ENCODE data around the gene CHST6.
"Not testable (repeated sequence)": the region's sequence is repeated elsewhere in the genome, so short reads cannot be mapped to it uniquely, and the experiment has no call there.

The CHST6 gene

GRCh38 chr16:75495076-75495674, at the start of gene CHST6:
TSS of gene CHST6 (minus strand) at chr16:75495441. CDS start at chr16:75479828, 15,613 bp downstream.
- TF ChIP-seq, protein P1, sequence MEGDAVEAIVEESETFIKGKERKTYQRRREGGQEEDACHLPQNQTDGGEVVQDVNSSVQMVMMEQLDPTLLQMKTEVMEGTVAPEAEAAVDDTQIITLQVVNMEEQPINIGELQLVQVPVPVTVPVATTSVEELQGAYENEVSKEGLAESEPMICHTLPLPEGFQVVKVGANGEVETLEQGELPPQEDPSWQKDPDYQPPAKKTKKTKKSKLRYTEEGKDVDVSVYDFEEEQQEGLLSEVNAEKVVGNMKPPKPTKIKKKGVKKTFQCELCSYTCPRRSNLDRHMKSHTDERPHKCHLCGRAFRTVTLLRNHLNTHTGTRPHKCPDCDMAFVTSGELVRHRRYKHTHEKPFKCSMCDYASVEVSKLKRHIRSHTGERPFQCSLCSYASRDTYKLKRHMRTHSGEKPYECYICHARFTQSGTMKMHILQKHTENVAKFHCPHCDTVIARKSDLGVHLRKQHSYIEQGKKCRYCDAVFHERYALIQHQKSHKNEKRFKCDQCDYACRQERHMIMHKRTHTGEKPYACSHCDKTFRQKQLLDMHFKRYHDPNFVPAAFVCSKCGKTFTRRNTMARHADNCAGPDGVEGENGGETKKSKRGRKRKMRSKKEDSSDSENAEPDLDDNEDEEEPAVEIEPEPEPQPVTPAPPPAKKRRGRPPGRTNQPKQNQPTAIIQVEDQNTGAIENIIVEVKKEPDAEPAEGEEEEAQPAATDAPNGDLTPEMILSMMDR (conservative IDR thresholded peaks at IDR 0.05; ENCODE audit: low read depth, low read length): no peak
- no peak for DNase-seq (ENCODE audit: low read depth)
- peak within 1 kb of the TSS; percentile 48 for H3K4me3 ChIP-seq (ENCODE audit: low read length)

GRCh38 chr16:75542462-75542861, 47.2 kb upstream of the CHST6 start:
- not testable (repeated sequence) for H3K4me3 ChIP-seq (ENCODE audit: low read length); DNase-seq (ENCODE audit: low read depth)

GRCh38 chr16:75541236-75541635, 46.0 kb upstream of the CHST6 start:
- no peak overlapping the region for H3K4me3 ChIP-seq (ENCODE audit: low read length)
- no peak for DNase-seq (ENCODE audit: low read depth)
- TF ChIP-seq, protein P1 (conservative IDR thresholded peaks at IDR 0.05; ENCODE audit: low read depth, low read length): no peak

- DNase-seq (ENCODE audit: low read depth): not testable (repeated sequence)
These were observed 43.8 kb upstream of the CHST6 start for GRCh38 chr16:75538882-75539565.

GRCh38 chr16:75537776-75538175, 42.5 kb upstream of the CHST6 start:
- TF ChIP-seq, protein P1 (conservative IDR thresholded peaks at IDR 0.05; ENCODE audit: low read depth, low read length): no peak
- DNase-seq (ENCODE audit: low read depth): no peak
- H3K4me3 ChIP-seq (ENCODE audit: low read length): no peak overlapping the region

More at GRCh38 chr16:75538882-75539565, 43.8 kb upstream of the CHST6 start:
- not testable (repeated sequence) for H3K4me3 ChIP-seq (ENCODE audit: low read length)

- TF ChIP-seq, protein P1 (conservative IDR thresholded peaks at IDR 0.05; ENCODE audit: low read depth, low read length): no peak
- H3K4me3 ChIP-seq (ENCODE audit: low read length): no peak within 1 kb of the TSS
- DNase-seq (ENCODE audit: low read depth): no peak
These were observed 40.7 kb upstream of the CHST6 start, which contains the start of gene CHST5 for GRCh38 chr16:75535901-75536300. TSS of gene CHST5 (minus strand) at chr16:75536108. CDS start at chr16:75530384, 5,724 bp downstream.

GRCh38 chr16:75535211-75535843, 40.1 kb upstream of the CHST6 start:
- TF ChIP-seq, protein P1 (conservative IDR thresholded peaks at IDR 0.05; ENCODE audit: low read depth, low read length): no peak
- no peak for DNase-seq (ENCODE audit: low read depth)
- no peak overlapping the region for H3K4me3 ChIP-seq (ENCODE audit: low read length)

Data from retinal pigment epithelial cell (primary cell).